Thyroid gland (tissue), 4 donors: Measurements from ENCODE around the gene CCDC88A. TPM values are rescaled to one million over a fixed set of nuclear protein-coding genes. Genes with fewer than 3 reads are reported as not detected.

Experiments used
- DNase-seq, 2 donors: peaks; one replicate each; pipeline ENCODE4 v3.0.0-alpha.2; 2019
- H3K27ac ChIP-seq, 3 donors: fragments of 200-600 bp; sonication (generic); 1 replicate in 2 of 3; 2 replicates in 1 of 3; pipeline ENCODE4 v1.5.1; 2016 to 2019; ENCODE audit warnings: mild to moderate bottlenecking in 1 of 3, moderate library complexity in 1 of 3
- H3K27me3 ChIP-seq: fragments of 200-600 bp; sonication (generic); one replicate; pipeline ENCODE4 v1.5.1; 2019
- H3K36me3 ChIP-seq, 2 donors: fragments of 200-600 bp; sonication (generic); one replicate each; pipeline ENCODE4 v1.5.1; 2016 to 2019
- H3K4me1 ChIP-seq, 2 donors: fragments of 200-600 bp; sonication (generic); one replicate each; pipeline ENCODE4 v1.5.1; 2017 to 2019
- H3K4me3 ChIP-seq, 3 donors: fragments of 200-600 bp; sonication (generic); replicated peaks in 1 of 3; 1 replicate in 2 of 3; 2 replicates in 1 of 3; pipeline ENCODE4 v1.5.1; 2016; ENCODE audit warnings: mild to moderate bottlenecking in 1 of 3
- H3K9me3 ChIP-seq: fragments of 200-600 bp; sonication (generic); one replicate; pipeline ENCODE4 v1.5.1; 2017
- POLR2A ChIP-seq, 2 donors: fragments of 450-650 bp; IDR thresholded peaks; one replicate each; pipeline ENCODE4 v1.6.1; 2017; ENCODE audit warnings: antibody characterized with exemption in 2 of 2, mild to moderate bottlenecking in 2 of 2, moderate library complexity in 1 of 2
- WGBS, 2 donors: methylation state at CpG; one replicate each; pipeline ENCODE4 v1.1.5; 2017; 5-methylcytosine and 5-hydroxymethylcytosine counted together
- intact Hi-C: fragments of 100-400 bp; cut with DNase I; formaldehyde crosslinking; loops from one replicate; pipeline ENCODE4 v1.15.1; 2023
- total RNA-seq, 4 donors: library from RNA; depleted of rRNA; stranded (reverse); fragments of >200 nt; gene quantifications; one replicate each; pipeline ENCODE4 v1.2.3, GENCODE V29; 2016
- TF ChIP-seq, protein P1 (sequence below), 6 experiments: fragments of 200-600 bp in 3 of 6; fragments of 450-650 bp in 3 of 6; sonication (generic) in 3 of 6; IDR thresholded peaks; one replicate each; pipeline ENCODE4 v1.5.1; 2016 to 2019; ENCODE audit warnings: antibody characterized with exemption in 6 of 6, mild to moderate bottlenecking in 2 of 6, inconsistent platforms in 1 of 6, moderate library complexity in 1 of 6

CCDC88A gene
- total RNA-seq, 4 donors from 2014 or later = 35.9 to 51.5 (median 42.5) TPM

- Histone ChIP-seq H3K36me3 (no peaks in the 10 kb centered on the region), H3K27me3 (no peaks in the 10 kb centered on the region), H3K4me1 (no peaks in the 10 kb centered on the region), H3K27ac (no peak overlapping the region), H3K9me3 (no peaks in the 10 kb centered on the region), H3K4me3 (no peak overlapping the region)
- WGBS, 2 donors = 97 to 100% methylated on average over 4 of the region's 4 CpGs
- DNase-seq = no peak
- no peak for TF ChIP-seq POLR2A (IDR thresholded peaks at IDR 0.05)
- TF ChIP-seq, protein P1, sequence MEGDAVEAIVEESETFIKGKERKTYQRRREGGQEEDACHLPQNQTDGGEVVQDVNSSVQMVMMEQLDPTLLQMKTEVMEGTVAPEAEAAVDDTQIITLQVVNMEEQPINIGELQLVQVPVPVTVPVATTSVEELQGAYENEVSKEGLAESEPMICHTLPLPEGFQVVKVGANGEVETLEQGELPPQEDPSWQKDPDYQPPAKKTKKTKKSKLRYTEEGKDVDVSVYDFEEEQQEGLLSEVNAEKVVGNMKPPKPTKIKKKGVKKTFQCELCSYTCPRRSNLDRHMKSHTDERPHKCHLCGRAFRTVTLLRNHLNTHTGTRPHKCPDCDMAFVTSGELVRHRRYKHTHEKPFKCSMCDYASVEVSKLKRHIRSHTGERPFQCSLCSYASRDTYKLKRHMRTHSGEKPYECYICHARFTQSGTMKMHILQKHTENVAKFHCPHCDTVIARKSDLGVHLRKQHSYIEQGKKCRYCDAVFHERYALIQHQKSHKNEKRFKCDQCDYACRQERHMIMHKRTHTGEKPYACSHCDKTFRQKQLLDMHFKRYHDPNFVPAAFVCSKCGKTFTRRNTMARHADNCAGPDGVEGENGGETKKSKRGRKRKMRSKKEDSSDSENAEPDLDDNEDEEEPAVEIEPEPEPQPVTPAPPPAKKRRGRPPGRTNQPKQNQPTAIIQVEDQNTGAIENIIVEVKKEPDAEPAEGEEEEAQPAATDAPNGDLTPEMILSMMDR (IDR thresholded peaks at IDR 0.05) = no peak
- intact Hi-C loops = no loop called here
Measured at GRCh38 chr2:55355451-55355850, 64.2 kb downstream of the CCDC88A start.

DNA sequence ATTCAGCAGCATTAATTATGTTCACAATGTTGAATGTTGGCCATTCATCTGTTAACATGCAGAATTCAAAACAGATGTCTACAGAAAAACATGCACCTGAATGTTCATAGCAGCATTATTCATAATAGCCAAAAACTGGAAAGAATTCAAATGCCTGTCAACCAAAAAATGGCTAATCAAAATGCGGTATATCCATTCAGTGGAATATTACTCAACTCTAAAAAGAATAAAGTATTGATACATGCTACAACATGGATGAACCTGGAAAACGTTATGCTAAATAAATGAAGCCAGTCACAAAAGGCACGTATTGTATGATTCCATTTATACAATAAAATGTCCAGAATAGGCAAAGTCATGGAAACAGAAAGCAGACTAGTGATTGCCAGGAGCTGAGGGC lies 68.0 kb downstream of the CCDC88A start:
- no peak for DNase-seq
- 90 to 97% methylated on average over 3 of the region's 3 CpGs for WGBS, 2 donors
- TF ChIP-seq, protein P1 (IDR thresholded peaks at IDR 0.05) = no peak
- no peak for TF ChIP-seq POLR2A (IDR thresholded peaks at IDR 0.05)
- Histone ChIP-seq H3K27me3 (no peaks in the 10 kb centered on the region), H3K4me1 (no peaks in the 10 kb centered on the region), H3K9me3 (no peaks in the 10 kb centered on the region), H3K4me3 (no peak overlapping the region), H3K27ac (no peak overlapping the region), H3K36me3 (no peaks in the 10 kb centered on the region)
- intact Hi-C loops = no loop called here

- H3K27ac ChIP-seq = no peak overlapping the region
- WGBS, 2 donors = 97 to 98% methylated on average over 4 of the region's 4 CpGs
- H3K4me1 ChIP-seq = no peaks in the 10 kb centered on the region
- DNase-seq = no peak
- H3K4me3 ChIP-seq = no peak overlapping the region
- intact Hi-C loops = no loop called here
- H3K36me3 ChIP-seq = no peaks in the 10 kb centered on the region
- no peaks in the 10 kb centered on the region for H3K27me3 ChIP-seq
- TF ChIP-seq, protein P1 (IDR thresholded peaks at IDR 0.05) = no peak
- no peak for TF ChIP-seq POLR2A (IDR thresholded peaks at IDR 0.05)
- H3K9me3 ChIP-seq = no peaks in the 10 kb centered on the region
Measured at GRCh38 chr2:55345064-55345463, 74.6 kb downstream of the CCDC88A start.

GRCh38 chr2:55338268-55338667 lies 81.4 kb downstream of the CCDC88A start:
- Histone ChIP-seq H3K4me3 (no peak overlapping the region), H3K9me3 (no peaks in the 10 kb centered on the region), H3K27me3 (no peaks in the 10 kb centered on the region)

DNA sequence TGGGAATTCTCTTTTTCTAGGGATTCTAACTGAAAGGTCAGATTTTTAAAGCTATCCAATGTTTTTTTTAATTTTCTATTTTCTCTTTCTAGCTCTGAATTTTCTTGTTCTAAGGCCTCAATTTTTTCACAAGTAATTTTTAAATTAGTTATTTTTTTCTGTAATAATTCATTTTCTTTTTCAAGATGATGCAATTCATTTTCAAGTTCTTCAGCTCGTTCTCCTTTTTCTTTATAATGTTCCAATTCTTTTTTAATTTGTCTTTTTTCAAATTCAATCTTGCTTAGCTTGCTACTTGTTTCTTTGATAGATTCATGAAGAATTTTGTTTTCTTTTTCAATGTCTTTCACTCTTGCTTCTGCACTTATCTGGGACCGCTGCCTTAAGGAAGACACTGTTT lies 84.9 kb downstream of the CCDC88A start:
- H3K27ac ChIP-seq = no peak overlapping the region
- WGBS, 2 donors = 97% methylated on average over 2 of the region's 2 CpGs
- DNase-seq = no peak
- H3K9me3 ChIP-seq = no peaks in the 10 kb centered on the region
- no peaks in the 10 kb centered on the region for H3K27me3 ChIP-seq
- intact Hi-C loops = no loop called here
- peaks cover 0 to 5% of the 10 kb centered on the region in 2 donors for H3K4me1 ChIP-seq
- no peaks in the 10 kb centered on the region for H3K36me3 ChIP-seq
- H3K4me3 ChIP-seq = no peak overlapping the region
- no peak for TF ChIP-seq POLR2A (IDR thresholded peaks at IDR 0.05)
- TF ChIP-seq, protein P1 (IDR thresholded peaks at IDR 0.05) = no peak

More at GRCh38 chr2:55338268-55338667, 81.4 kb downstream of the CCDC88A start:
- intact Hi-C loops = no loop called here
- no peak for DNase-seq
- TF ChIP-seq, protein P1 (IDR thresholded peaks at IDR 0.05) = no peak
- no peak for TF ChIP-seq POLR2A (IDR thresholded peaks at IDR 0.05)
- Histone ChIP-seq H3K36me3 (no peaks in the 10 kb centered on the region), H3K27ac (no peak overlapping the region), H3K4me1 (peaks cover 0 to 5% of the 10 kb centered on the region in 2 donors)
